Measurements from ENCODE around the gene GNPTAB. TPM values are rescaled to one million over a fixed set of nuclear protein-coding genes. Genes with fewer than 3 reads are reported as not detected.
A peak's percentile ranks its signal among the peaks of the same experiment; 100 is the strongest.

Gene GNPTAB
- total RNA-seq, 2 donors from 2014 or later, result 27.8 to 30.5 TPM

DNA sequence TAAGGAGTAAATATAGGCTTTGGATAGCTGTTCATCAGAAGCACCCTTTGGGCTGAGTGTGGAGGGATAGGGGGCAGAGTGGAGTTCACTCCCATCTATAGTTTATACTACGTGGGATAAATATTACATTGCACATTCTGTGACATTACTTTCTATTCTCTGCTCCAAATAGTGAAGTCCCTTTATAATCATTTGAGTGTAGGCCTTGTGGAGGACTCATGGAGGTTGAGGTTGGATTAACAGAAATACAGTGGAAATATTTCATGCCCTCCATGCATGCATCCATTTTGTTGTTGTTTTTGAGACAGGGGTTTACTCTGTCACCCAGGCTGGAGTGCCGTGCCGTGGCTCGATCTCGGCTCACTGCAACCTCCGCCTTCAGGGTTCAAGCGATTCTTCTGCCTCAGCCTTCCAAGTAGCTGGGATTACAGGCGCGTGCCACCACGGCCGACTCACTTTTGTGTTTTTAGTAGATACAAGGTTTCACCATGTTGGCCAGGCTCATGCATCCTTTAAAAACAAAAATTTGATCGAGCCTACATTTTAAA, 131.9 kb downstream of the GNPTAB start:
- 84% methylated on average over 6 to 12 of the region's 12 CpGs for whole genome bisulfite sequencing, 2 experiments (ENCODE audit: insufficient coverage in 1 of 2, insufficient read length in 1 of 2)
- TF ChIP-seq, protein P1, sequence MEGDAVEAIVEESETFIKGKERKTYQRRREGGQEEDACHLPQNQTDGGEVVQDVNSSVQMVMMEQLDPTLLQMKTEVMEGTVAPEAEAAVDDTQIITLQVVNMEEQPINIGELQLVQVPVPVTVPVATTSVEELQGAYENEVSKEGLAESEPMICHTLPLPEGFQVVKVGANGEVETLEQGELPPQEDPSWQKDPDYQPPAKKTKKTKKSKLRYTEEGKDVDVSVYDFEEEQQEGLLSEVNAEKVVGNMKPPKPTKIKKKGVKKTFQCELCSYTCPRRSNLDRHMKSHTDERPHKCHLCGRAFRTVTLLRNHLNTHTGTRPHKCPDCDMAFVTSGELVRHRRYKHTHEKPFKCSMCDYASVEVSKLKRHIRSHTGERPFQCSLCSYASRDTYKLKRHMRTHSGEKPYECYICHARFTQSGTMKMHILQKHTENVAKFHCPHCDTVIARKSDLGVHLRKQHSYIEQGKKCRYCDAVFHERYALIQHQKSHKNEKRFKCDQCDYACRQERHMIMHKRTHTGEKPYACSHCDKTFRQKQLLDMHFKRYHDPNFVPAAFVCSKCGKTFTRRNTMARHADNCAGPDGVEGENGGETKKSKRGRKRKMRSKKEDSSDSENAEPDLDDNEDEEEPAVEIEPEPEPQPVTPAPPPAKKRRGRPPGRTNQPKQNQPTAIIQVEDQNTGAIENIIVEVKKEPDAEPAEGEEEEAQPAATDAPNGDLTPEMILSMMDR (conservative IDR thresholded peaks at IDR 0.05), result peak; percentile 39
- no peaks in the 10 kb centered on the region for H3K9me3 Mint-ChIP-seq
- Histone ChIP-seq H3K36me3 (ENCODE audit: control insufficient read depth, insufficient read depth, low read length) (no peaks in the 10 kb centered on the region), H3K9me3 (ENCODE audit: control insufficient read depth, low read length) (no peaks in the 10 kb centered on the region), H3K4me3 (ENCODE audit: low read length) (peak overlapping the region; percentile 88), H3K27me3 (ENCODE audit: control insufficient read depth, insufficient read depth, low read length, poor library complexity, severe bottlenecking) (peaks cover 22% of the 10 kb centered on the region), H3K4me1 (ENCODE audit: control insufficient read depth, insufficient read depth, low read length) (peaks cover 6% of the 10 kb centered on the region), H3K27ac (ENCODE audit: low read depth, low read length) (no peak overlapping the region), H3K9ac (ENCODE audit: extremely low read depth, low read length, poor library complexity, severe bottlenecking) (no peak overlapping the region)
- no peak overlapping the region for H3K27ac Mint-ChIP-seq
- peaks cover 13% of the 10 kb centered on the region for H3K4me1 Mint-ChIP-seq
- no peak for DNase-seq
- peaks cover 28% of the 10 kb centered on the region for H3K27me3 Mint-ChIP-seq (ENCODE audit: insufficient read depth)
- peak overlapping the region; percentile 76 for H3K4me3 Mint-ChIP-seq
- H3K36me3 Mint-ChIP-seq (ENCODE audit: low read depth), result no peaks in the 10 kb centered on the region

DNA sequence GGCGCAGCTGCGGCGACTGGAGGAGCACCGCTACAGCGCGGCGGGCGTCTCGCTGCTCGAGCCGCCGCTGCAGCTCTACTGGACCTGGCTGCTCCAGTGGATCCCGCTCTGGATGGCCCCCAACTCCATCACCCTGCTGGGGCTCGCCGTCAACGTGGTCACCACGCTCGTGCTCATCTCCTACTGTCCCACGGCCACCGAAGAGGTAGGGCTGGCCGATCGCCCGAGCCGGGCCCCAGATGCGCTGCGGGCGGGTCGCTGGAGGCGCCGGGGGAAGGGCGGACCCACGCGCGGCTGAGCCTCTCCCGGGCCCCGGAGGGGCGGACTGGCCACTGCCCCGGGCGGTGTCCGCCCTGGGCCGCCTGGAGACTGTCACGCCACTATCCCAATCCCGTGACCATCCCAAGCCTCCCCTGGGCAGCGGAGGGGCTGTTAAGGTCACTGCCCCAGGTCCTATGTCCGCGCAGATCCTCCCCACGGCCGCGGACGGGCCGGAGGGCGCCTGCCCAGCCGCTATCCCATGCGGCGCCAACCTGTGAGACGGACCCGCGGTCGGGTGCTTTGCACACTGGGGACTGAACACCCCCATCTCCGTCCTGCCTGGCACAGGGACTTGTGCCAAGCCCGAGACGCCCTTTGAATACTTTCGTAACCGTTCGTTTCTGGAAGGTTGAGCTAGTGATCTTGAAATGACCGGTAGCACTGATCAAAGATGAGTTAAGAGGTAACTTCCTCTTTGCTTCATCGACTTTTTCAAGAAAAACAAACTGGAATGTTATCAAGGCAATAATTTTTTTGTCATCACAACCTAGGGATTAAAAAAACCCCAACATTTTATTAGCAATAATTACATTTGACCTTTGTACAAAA, 132.6 kb downstream of the GNPTAB start:
- peaks cover 22% of the 10 kb centered on the region for H3K27me3 ChIP-seq (ENCODE audit: control insufficient read depth, insufficient read depth, low read length, poor library complexity, severe bottlenecking)
- peaks cover 6% of the 10 kb centered on the region for H3K4me1 ChIP-seq (ENCODE audit: control insufficient read depth, insufficient read depth, low read length)
- TF ChIP-seq, protein P1 (conservative IDR thresholded peaks at IDR 0.05), result no peak
- no peaks in the 10 kb centered on the region for H3K36me3 Mint-ChIP-seq (ENCODE audit: low read depth)
- no peak overlapping the region for H3K27ac Mint-ChIP-seq
- peak; percentile 77 for DNase-seq
- peak overlapping the region; percentile 88 for H3K4me3 ChIP-seq (ENCODE audit: low read length)
- H3K9ac ChIP-seq (ENCODE audit: extremely low read depth, low read length, poor library complexity, severe bottlenecking), result peak overlapping the region; percentile 58
- 0 to 1% methylated on average over 18 to 67 of the region's 67 CpGs for WGBS, 2 experiments (ENCODE audit: insufficient coverage in 1 of 2, insufficient read length in 1 of 2)
- H3K9me3 Mint-ChIP-seq, result no peaks in the 10 kb centered on the region
- H3K27ac ChIP-seq (ENCODE audit: low read depth, low read length), result no peak overlapping the region
- no peaks in the 10 kb centered on the region for H3K36me3 ChIP-seq (ENCODE audit: control insufficient read depth, insufficient read depth, low read length)
- H3K4me3 Mint-ChIP-seq, result peak overlapping the region; percentile 76
- peaks cover 10% of the 10 kb centered on the region for H3K4me1 Mint-ChIP-seq
- H3K27me3 Mint-ChIP-seq (ENCODE audit: insufficient read depth), result peaks cover 28% of the 10 kb centered on the region
- H3K9me3 ChIP-seq (ENCODE audit: control insufficient read depth, low read length), result no peaks in the 10 kb centered on the region

DNA sequence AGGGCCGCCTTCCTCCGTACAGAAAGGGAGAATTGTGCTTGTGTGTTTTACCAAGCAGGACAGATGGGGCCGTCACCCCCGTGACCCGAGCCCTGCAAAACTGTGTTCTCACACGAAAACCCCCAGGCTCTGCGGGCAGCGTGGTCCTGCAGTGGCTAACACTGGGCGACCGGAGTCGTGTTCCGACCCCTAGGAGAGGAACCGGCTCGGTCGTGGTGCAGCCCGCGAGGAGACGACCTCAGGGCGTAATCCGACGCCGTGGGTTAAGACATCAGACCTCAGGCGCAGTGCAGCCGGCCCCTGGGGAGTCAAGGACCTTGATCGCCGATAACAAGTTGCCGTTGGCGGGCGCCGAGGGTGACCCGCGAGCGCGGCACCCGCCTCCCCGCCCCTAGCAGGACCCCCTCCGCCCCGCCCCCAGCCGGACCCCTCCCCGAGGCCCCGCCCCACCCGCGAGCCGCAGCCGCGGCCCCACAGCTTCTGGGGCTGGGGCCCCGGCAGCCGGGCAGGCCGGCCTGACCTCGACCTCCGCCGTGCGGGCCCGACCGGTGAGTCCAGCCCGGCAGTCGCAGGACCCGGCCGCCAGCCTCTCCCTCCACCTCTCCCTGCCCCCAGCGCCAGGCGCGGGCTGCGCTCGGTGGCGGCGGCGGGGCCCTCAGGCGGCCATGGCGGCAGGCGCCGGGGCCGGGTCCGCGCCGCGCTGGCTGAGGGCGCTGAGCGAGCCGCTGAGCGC, 133.4 kb downstream of the GNPTAB start, which contains the start of gene CHPT1:
TSS of gene CHPT1 (plus strand) at position 444 of the 733 bp plus-strand sequence. CDS start at position 666, 222 bp downstream.
- DNase-seq, result peak; percentile 94
- H3K4me1 Mint-ChIP-seq, result peaks cover 10% of the 10 kb centered on the region
- Histone ChIP-seq H3K27ac (ENCODE audit: low read depth, low read length) (no peak within 1 kb of the TSS), H3K4me1 (ENCODE audit: control insufficient read depth, insufficient read depth, low read length) (peaks cover 6% of the 10 kb centered on the region), H3K9ac (ENCODE audit: extremely low read depth, low read length, poor library complexity, severe bottlenecking) (peak within 1 kb of the TSS; percentile 58), H3K4me3 (ENCODE audit: low read length) (peak within 1 kb of the TSS; percentile 88), H3K9me3 (ENCODE audit: control insufficient read depth, low read length) (no peaks in the 10 kb centered on the region), H3K27me3 (ENCODE audit: control insufficient read depth, insufficient read depth, low read length, poor library complexity, severe bottlenecking) (peaks cover 22% of the 10 kb centered on the region), H3K36me3 (ENCODE audit: control insufficient read depth, insufficient read depth, low read length) (no peaks in the 10 kb centered on the region)
- 0 to 4% methylated on average over 5 to 76 of the region's 80 CpGs for WGBS, 2 experiments (ENCODE audit: insufficient coverage in 1 of 2, insufficient read length in 1 of 2)
- TF ChIP-seq, protein P1 (conservative IDR thresholded peaks at IDR 0.05), result no peak
- no peaks in the 10 kb centered on the region for H3K36me3 Mint-ChIP-seq (ENCODE audit: low read depth)
- peaks cover 28% of the 10 kb centered on the region for H3K27me3 Mint-ChIP-seq (ENCODE audit: insufficient read depth)
- H3K9me3 Mint-ChIP-seq, result no peaks in the 10 kb centered on the region
- H3K4me3 Mint-ChIP-seq, result peak within 1 kb of the TSS; percentile 76
- peak within 1 kb of the TSS; percentile 39 for H3K27ac Mint-ChIP-seq

Data from endodermal cell (in vitro differentiated cells).